Embryonic facial prominence (tissue), 1 donor: ENCODE measurements around the gene RAMP1.
A peak's percentile ranks its signal among the peaks of the same experiment; 100 is the strongest.
"Not testable (repeated sequence)": the region's sequence is repeated elsewhere in the genome, so short reads cannot be mapped to it uniquely, and the experiment has no call there.

ENCODE experiments used
- DNase-seq: peaks from one replicate; pipeline ENCODE4 v3.0.0-alpha.2; 2016; ENCODE audit errors: extremely low spot score

RAMP1 gene

DNA sequence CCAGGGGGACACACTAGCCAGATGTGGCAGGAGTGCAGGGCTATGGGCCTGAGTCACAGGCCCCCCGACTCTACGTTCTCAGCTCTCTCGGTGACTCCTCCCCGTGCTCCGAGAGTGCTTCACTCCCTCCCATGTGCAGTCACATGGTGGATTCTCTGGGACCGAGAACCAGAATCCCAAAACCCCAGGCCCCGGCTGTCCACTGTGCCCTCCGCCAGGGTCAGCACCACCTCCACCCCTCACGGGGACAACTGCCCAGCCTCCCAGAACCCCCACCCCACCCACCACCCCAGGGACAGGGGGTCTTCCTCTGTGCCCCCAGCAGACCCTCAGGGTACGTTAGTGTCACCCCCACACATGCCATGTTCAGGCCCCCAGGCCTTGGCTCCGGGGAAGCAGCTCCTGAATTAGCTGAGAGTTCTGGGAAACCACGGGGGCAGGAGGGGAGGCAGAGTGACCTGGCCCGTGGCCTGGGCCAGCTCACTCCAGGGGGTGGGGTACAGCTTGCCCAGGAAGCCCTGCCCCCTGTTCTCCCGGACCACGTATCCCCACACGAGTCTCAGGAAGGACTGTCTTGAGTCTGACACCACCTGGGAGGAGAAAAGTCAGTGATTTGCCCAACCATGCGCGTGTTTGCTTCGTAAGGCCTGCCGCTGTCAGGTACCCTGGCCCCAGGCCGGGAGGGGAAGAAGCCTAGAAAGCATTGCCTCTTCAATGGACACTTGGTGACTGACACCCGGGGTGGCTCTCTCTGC, 4.4 kb downstream of the RAMP1 start:
- no peak for DNase-seq

DNA sequence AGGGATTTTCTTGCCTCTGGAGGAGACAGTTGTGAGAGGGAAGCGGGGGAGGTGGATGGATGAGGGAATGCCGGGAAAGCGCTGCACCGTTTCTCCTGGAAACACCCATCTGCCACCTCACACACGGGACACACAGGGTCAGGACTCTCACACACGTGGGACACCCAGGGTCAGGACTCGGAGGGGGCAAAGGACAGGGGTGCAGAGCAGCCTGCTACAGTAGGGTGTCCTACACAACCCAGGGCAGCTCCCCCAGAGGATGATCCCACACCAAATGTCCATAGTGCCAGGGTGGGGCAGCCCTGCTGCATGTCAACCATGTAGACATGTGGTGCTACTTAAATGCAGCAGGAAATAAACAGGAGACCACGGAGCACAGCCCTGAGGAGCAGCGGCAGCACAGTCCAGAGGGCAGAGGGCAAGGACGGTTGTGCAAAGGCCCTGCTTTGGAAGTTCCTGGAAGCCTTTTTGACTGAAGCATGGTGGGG, 5.1 kb downstream of the RAMP1 start:
- no peak for DNase-seq

DNA sequence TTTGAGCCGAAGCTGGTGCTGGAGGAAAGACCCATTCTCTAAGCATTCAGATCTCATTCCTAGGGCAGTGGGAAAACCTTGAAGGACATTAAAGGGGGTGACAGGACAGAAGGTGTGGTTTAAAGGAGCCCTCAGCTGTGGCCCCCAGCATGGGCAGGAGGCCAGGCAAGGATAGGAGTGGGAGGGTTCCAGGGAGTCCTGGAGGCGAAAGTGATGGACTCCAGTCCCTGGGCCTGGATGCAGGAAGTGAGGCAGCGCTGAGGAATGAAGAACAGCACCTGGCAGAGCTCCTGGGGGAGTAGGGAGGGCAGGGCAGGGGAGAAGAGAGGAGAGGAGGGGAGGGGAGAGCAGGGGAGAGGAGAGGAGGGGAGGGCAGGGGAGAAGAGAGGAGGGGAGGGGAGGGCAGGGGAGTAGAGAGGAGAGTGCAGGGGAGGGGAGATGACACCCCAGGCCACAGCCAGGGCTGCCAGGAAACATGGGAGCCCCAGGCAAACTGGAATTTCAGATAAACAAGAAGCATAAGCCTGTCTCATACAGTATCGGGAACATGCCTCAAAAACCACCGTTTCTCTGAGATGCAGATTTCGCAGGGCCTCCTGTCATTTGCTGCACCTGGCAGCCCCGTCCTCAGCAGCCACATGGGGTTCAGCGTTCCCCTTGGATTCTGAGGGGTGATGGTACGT, 5.7 kb downstream of the RAMP1 start:
- DNase-seq: no peak

DNA sequence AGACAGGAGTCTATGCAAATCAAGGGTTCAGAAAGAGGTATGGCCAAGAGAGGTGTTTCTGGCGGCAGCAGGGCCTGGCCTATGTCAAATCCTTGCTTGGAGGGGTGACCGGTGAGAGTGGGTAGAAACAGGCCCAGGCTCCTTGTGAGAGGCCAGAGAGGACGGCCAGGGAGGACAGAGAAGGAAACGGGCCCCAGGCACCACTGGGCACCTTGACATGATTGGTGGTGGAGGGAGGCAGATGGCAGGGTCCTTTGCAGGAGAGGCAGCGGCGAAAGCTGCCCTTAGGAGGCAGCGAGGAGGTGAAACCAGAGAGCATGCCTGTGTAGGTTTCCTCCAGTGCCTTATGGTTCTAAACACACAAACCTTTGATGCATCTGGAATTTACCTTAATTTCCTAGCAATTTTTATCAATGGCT, 6.2 kb downstream of the RAMP1 start:
- DNase-seq: no peak

DNA sequence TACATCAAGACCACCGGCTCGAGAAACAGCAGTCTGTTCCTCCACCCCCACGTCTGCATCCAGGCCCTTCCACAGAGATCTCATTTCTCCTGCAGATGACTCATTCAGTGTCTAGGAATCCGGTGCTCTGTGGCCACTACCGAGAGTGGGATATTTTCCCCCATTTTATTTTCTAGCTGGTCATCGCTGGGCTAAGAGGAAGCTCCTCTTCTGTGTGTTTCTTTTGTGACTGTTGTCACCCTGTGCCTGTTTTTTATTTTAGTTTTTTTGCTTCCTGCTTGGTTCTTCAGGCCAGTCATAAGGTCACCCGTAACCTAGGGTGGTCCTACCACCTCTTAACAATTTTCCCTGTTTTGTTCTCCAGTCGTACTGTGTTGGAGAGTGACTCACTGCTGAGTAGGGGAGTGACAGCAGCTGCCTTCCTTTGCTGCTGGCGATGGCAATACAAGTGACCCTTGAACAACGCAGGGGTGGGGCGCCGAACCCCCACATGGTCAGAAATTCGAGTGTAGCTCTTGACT, 6.7 kb downstream of the RAMP1 start:
- DNase-seq: no peak

DNA sequence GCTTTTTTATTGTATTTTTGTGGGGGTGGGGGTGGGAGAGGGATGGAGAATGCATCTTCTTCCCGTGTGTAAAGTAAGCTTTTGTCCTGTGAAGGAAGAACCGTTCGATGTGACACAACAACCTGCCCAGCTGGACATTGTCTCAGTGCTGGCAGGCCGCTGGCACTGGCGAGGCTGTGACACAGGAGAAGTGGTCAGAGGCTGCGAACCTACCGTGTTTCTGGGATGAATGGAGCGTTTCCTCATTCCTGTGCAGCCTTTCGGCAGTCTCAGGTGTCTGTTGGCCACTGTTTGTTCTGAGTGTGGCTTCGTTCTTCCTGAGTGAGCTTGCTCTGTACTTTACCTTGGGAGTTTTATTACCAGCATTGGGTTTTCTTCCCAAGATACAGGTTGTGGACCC, 8.0 kb downstream of the RAMP1 start:
- DNase-seq: no peak

DNA sequence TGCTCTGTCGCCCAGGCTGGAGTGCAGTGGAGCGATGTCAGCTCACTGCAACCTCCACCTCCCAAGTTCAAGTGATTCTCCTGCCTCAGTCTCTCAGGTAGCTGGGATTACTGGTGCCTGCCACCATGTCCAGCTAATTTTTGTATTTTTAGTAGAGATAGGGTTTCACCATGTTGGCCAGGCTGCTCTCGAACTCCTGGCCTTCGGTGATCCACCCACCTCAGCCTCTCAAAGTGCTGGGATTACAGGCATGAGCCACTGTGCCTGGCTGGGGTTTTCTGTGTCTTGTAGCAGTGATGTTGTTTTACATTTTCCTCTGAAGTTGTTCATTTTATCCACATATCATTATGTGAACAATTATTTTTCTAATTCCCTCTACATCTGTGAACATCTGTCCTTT, 8.7 kb downstream of the RAMP1 start:
- not testable (repeated sequence) for DNase-seq

DNA sequence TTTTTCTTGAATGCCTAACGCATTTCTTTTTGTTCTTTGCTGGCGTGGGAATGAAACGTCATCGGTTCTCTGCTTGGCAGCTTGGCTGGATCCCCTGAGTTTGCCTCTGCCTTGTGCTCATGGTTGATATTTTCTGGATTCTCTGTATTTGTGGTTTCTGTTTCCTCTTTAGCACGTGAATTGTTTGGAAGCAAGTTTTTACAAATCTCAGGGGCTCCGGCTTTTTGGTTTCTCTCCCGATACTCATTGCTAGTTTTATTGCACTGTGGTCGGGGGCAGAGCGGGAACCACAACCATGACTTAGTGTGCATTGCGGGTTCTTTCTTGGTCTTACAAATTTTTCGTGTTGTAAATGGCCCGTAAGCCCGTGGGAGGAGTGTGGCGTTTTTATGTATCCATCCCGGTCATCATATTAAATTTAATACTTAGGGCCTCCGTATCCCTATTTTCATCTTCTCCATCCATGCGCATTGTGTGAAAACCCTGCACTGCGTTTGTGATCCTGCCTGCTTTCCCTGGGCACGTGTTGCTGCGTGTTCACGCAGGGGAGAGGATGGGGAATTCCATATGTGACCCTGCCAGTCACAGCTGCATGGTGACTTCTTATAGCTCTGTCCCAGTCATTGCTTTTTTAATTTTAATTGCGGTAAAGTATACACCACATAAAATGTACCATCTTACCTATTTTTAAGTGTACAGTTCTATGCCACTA, 9.4 kb downstream of the RAMP1 start:
- DNase-seq: peak; percentile 16

DNA sequence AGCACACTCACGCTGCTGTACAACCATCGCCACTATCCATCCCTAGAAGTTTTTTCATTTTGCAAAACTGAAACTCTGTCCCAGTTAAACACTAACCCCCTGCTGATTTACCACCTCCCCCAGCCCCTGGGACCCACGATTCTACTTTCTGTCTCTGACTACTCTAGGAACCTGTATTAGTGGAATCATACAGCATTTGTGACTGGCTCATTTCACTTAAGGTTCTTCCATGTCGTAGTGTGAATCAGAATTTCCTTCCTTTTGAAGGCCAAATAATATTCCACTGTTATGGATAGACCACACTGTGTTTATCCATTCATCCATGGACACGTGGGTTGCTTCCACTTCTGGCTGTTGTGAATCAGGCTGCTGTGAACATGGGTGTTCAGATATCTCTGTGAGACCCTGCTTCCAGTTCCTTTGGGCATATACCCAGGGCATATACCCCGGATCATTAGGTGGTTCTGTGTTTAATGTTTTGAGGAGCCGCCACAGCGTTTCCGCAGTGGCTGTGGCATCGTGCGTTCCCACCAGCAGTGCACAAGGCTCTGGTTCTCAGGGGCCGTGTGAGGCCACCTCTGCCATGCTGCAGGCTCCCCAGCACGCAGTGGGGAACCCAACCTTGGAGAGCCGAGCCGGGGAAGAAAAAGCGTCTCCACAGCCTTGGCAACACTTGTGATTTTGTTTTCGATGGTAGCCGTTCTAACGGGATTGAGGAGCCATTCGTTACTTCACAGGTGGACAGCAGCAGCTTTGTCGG, 10.1 kb downstream of the RAMP1 start:
- no peak for DNase-seq

DNA sequence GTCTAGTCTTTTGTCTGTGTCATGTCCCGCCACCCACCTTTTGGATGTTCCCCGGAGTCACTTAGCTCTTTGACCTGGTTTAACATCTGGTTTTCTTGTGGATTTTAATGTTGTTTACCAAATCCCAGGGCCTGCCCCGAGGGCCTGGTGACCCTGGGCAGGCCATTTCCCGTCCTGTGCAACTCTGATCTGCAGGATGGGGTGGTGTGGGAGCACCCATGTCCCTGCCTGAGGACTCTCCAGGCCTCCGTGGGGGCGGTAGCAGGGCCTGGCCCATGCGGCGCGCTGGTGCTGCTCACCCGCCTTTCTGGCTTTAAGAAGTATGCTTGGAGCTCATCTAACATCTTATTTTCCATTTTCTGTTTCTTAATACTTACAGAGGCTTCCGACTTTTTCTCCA, 10.7 kb downstream of the RAMP1 start:
- no peak for DNase-seq

DNA sequence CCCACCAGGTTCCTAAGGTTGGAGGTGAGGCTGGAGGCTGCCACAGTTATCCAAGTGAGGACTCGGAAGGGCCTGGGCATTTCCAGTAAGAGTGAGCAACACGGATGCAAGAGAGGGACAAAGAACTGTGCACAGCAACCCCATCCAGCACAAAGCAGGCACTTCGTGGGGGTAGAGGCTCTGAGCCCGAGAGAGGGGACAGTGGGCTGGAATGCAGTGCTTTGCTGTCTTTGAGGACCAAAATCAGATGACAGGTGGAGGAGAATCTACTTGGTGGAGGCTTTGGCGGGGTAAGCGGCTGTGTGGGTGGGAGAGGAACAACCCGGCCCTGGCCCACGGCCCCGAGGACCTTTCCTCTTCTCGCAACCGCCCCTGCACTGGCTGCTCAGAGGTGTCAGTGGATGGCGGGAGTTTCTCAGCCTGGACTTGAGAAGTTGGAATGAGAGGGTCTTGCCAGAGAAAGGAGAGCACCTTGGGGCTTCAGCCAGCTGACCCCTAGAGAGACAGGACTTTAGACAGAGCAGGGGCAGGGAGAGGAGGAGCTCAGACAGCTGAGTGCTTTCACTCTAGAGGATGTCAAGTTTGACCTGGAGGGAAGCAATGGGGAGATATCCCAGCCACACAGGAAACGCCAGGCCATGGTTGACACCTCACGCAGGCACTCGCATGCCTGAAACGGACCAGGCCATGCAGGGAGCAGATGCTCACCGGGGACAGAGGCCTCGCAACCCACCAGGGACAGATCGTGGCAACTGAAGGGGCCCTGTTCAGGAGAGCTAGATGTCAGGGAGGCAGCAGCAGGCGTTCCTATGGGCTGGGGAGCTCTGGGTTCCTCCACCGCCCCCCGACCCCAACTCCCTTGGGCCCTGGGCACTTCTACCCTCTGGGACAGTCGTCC, 11.6 kb downstream of the RAMP1 start:
- DNase-seq: no peak

DNA sequence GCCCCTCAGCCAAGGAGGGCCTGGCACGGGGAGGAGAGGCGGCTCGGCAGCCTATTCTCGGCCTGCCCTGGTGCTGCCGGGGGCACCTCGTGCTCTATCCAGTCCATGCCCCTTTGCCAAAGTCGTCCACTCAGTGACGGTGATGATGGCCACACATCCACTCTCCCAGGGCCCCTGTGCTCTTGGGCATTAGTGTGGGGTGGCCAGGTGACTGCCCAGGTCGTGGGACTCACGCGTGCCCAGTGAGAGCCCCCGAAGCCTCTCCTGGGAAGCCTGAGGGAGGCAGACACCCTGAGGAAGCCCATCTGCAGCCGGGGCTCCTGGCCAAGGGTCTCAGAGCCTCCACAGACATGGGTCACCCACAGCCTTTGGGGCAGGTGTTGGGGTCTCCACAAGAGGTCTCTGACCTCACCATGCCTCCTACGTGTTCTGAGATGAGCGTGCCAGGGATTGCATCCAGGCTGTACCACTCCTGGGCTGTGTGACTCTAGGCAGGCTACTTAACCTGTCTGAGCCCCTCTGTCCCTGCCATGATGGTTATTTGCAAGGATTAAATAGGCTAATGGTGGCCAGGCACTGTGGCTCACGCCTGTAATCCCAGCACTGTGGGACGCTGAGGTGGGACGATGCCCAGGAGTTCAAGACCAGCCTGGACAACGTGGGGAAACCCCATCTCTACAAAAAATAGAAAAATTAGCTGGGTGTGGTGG, 12.9 kb downstream of the RAMP1 start:
- DNase-seq: no peak

DNA sequence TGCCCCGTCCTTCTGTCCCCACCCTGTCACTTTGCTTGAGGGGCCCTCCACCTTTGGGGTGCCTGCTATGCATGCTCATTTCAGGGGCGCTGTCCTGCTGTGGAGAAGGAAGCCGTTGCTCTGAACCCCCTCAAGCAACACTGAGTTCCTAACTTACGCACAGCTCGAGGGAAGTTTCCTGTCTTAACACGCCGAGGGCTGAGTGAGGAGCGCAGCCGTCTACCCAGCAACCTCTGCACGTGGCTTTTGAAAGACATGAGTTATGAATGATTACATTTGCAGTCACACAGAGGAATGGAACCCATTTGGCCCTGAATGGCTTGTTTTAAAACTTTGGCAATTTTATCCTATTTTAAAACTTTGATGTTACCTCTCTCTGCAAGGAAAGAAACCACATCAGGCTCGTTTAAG, 14.0 kb downstream of the RAMP1 start:
- DNase-seq: peak; percentile 27

DNA sequence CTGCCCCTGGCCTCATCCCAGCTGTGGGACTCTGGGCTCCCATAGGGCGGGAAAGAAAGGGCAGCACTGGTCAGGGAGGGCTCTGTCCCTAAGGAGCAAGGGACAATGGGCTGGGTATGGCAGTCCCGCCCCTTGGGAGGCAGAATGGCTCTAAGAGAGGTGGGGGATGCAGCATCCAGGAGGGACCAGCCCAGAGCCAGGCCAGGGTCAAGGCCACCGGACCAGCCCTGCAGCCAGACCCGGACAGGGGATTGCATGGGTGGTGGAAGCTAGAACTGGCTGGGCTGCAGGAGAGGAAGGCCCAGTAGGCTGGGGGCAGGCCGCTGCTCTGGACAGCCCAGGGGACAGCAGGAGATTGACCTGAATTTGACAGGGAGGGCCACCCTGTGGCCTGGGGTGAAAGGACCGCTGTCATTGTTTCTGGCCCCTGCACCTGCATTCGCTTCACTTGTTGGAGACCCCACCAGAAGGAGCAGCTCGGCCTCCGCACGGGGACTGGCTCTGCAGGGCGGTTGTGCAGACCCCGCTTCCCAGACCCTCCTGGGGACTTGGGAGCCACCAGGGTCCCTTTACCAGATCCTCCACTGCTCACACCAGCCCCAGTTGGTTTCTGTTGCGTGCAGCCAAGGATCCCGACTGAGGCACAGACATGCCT, 14.6 kb downstream of the RAMP1 start:
- no peak for DNase-seq

DNA sequence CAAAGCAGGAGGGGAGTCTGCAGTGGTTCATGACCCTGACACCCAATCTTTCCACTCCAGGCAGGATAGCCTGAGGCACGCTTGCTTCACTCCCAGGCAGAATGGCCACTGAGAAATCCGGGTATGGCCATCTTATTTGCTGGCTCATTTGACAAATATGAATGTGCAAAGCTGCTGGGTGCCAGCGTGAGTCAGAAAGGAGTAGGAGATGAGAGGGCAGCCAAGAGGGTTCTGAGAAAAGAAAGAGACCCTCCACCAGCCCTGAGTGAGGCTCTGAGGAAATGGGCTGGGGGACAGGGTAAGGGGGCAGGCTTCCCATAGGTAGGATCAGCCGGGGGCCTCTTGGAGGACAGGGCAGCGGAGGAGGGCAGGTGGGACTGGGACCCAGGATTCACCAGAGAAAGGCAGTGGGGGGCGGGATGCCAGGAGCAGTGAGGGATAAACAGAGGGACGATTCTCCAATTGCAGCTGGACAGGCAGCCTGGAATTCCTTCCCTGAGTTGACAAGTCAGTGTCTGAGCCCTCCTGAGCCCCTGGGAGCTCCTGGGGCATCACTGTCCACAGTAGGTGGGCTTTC, 15.2 kb downstream of the RAMP1 start:
- no peak for DNase-seq

DNA sequence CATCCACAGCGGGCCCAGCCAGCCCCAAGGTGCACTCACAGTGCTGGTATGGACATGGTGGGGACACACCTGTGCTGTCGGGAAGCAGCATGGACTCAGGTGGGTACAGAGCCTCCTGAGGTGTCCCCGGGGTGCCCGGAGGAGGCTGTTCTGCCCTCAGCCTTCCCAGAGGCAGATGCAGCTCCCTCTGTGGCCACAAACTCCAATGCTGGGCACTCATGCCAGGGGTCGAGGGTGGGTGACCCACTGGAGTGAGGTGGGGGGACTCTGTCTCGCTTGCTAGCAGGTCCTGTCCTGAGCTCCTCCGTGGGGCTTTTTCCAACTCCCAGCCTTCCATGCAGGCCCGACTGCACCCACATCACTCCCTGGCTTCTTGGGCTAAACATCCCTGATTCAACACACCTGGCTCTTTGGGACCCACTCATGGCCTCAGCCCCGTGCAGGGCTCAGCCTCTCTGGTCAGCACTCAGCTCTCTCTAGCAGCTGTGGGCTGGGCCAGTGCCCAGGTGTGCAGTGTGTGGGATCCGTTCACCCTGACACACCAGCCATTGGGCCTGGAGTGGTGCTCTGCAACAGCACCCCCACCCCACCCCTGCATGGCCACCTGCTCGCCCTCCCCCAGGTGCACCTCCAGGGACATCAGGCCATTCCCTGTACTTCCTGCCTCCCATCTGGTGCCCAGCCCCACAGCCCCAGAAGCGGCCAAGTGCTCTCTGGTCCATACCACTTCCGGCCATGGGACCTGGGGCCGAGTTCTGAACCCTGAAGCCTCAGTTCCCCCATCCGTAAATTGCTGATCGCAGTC, 16.0 kb downstream of the RAMP1 start:
- DNase-seq: no peak

DNA sequence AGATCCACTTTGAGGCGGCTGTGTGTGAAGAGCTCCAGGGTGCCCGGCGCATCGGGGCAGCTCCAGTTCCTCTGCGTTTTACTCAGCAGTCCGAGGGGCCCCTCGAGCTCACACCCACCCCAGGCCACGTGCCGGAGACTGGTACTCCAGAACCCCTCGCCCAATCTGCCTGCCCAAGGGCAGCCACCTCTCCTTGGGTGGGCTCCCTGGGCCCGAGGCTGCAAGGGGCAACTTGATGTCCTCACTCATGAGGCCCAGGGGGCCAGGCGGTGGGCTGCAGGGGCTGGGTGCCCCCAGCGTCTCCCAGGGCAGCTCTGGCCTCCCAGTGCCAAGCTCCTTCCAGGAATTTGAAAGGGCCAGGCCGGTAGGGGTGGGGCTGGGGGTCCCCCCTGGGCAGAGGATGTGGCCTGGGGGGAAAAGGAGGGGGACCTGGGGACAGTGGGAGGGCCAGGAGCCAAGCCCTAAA, 16.7 kb downstream of the RAMP1 start:
- no peak for DNase-seq

DNA sequence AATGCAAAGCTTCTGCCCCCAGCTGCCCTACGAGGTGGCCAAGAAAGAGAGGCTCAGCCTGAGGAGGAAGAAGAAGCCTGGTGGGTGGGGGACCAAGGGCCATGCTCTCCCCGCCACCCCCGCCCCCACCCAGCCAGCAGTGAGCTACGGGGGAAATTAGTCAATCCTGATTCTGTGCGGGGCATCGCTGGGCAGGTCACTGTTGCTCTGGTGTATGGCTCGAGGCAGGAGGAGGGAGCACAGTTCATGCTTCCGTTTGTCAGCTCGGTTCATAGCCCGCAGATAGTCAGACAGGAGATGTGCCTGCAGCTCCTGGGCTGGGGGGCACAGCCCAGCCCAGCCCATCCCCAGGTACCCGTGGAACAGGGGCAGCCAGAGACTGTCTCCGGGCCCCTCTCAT, 17.1 kb downstream of the RAMP1 start:
- DNase-seq: no peak
